HL-60 (cell line): ENCODE results near the gene IGSF9B.
A peak's percentile ranks its signal among the peaks of the same experiment; 100 is the strongest.

Experiments
- DNase-seq, 2 experiments: peaks; one replicate each; pipeline ENCODE4 v3.0.0-alpha.2; 2010 to 2020; ENCODE audit warnings: low read depth in 1 of 2, low spot score in 1 of 2
- H3K27ac ChIP-seq: fragments of 250-450 bp; sonication (Bioruptor Pico); replicated peaks from 2 replicates; pipeline ENCODE4 v1.5.1; 2020; ENCODE audit warnings: mild to moderate bottlenecking, moderate library complexity
- H3K27me3 ChIP-seq: fragments of 250-450 bp; sonication (Bioruptor Pico); 2 replicates; pipeline ENCODE4 v1.5.1; 2021; ENCODE audit warnings: mild to moderate bottlenecking, moderate library complexity; ENCODE audit not compliant: insufficient read depth, poor library complexity, severe bottlenecking
- H3K4me3 ChIP-seq: replicated peaks from 2 replicates; pipeline ENCODE4 v1.5.1; 2011; ENCODE audit warnings: mild to moderate bottlenecking, control low read depth, low read length; ENCODE audit not compliant: insufficient read depth
- GABPA ChIP-seq: IDR thresholded peaks from 2 replicates; pipeline ENCODE4 v1.6.1; 2012; ENCODE audit warnings: low read depth
- POLR2AphosphoS5 ChIP-seq: IDR thresholded peaks from 2 replicates; pipeline ENCODE4 v1.6.1; 2012; ENCODE audit warnings: low read depth
- SPI1 ChIP-seq: IDR thresholded peaks from 2 replicates; pipeline ENCODE4 v1.6.1; 2012; ENCODE audit warnings: low read depth, mild to moderate bottlenecking, borderline replicate concordance
- TF ChIP-seq, protein P1 (sequence below): IDR thresholded peaks from one replicate; pipeline ENCODE4 v1.5.1; 2011; ENCODE audit warnings: low read length, control low read depth, inconsistent platforms; ENCODE audit not compliant: insufficient read depth
- TF ChIP-seq, protein P2 (sequence below): IDR thresholded peaks from 2 replicates; pipeline ENCODE4 v1.6.1; 2012; ENCODE audit warnings: low read depth; ENCODE audit not compliant: insufficient replicate concordance

Gene IGSF9B

DNA sequence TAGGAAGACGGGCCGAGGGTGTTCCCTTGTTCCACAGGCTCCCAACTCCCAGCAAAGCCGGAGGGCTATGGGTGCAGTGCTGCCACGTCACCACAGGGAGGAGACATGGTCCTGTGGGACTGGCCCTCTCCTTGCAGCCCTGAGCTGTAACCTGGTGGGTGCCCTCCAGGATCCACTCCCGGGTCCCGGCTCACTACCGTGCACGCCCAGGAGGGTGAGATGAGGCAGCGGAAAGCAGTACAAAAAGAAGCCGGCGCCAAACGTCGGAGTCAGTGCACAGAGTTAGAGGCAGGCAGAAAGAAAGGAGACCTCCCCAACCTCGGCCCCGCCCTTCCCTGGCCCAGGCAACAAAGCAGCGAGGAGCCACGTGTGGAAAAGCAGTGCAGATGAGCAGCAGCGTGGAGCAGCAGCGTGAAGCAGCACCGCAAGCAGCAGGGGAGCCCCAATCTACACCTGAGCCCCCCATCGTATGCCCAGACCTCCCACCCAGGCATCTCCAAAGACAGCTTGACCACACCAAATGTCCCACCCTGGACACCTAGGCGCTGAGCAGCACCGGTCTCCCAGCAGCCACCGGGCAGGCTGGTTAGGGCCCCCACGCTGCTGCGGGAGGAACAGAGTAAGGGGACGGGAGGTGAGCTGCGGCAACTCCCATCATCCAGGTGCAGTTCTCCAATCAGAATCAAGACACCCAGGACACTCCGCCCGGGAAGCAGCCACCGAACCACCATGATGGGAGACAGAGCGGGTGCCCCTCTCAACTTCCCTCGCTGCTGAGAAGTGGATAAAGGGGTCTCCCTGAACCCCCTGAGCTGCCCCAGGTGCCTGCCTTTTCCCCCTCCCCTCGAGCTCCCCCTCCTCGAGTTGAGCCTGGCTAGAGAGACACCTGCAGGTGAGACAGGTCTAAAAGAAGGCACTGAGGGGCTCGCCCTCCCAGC lies 28.8 kb downstream of the IGSF9B start:
- H3K27me3 ChIP-seq, result no peaks in the 10 kb centered on the region
- H3K4me3 ChIP-seq, result no peak overlapping the region
- H3K27ac ChIP-seq, result no peak overlapping the region
- DNase-seq, result peak; percentile 10 to 52
- no peak for TF ChIP-seq SPI1
- TF ChIP-seq POLR2AphosphoS5, result no peak
- TF ChIP-seq, protein P1, sequence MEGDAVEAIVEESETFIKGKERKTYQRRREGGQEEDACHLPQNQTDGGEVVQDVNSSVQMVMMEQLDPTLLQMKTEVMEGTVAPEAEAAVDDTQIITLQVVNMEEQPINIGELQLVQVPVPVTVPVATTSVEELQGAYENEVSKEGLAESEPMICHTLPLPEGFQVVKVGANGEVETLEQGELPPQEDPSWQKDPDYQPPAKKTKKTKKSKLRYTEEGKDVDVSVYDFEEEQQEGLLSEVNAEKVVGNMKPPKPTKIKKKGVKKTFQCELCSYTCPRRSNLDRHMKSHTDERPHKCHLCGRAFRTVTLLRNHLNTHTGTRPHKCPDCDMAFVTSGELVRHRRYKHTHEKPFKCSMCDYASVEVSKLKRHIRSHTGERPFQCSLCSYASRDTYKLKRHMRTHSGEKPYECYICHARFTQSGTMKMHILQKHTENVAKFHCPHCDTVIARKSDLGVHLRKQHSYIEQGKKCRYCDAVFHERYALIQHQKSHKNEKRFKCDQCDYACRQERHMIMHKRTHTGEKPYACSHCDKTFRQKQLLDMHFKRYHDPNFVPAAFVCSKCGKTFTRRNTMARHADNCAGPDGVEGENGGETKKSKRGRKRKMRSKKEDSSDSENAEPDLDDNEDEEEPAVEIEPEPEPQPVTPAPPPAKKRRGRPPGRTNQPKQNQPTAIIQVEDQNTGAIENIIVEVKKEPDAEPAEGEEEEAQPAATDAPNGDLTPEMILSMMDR, result peak; percentile 69
- TF ChIP-seq GABPA, result no peak
- TF ChIP-seq, protein P2, sequence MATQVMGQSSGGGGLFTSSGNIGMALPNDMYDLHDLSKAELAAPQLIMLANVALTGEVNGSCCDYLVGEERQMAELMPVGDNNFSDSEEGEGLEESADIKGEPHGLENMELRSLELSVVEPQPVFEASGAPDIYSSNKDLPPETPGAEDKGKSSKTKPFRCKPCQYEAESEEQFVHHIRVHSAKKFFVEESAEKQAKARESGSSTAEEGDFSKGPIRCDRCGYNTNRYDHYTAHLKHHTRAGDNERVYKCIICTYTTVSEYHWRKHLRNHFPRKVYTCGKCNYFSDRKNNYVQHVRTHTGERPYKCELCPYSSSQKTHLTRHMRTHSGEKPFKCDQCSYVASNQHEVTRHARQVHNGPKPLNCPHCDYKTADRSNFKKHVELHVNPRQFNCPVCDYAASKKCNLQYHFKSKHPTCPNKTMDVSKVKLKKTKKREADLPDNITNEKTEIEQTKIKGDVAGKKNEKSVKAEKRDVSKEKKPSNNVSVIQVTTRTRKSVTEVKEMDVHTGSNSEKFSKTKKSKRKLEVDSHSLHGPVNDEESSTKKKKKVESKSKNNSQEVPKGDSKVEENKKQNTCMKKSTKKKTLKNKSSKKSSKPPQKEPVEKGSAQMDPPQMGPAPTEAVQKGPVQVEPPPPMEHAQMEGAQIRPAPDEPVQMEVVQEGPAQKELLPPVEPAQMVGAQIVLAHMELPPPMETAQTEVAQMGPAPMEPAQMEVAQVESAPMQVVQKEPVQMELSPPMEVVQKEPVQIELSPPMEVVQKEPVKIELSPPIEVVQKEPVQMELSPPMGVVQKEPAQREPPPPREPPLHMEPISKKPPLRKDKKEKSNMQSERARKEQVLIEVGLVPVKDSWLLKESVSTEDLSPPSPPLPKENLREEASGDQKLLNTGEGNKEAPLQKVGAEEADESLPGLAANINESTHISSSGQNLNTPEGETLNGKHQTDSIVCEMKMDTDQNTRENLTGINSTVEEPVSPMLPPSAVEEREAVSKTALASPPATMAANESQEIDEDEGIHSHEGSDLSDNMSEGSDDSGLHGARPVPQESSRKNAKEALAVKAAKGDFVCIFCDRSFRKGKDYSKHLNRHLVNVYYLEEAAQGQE, result no peak

DNA sequence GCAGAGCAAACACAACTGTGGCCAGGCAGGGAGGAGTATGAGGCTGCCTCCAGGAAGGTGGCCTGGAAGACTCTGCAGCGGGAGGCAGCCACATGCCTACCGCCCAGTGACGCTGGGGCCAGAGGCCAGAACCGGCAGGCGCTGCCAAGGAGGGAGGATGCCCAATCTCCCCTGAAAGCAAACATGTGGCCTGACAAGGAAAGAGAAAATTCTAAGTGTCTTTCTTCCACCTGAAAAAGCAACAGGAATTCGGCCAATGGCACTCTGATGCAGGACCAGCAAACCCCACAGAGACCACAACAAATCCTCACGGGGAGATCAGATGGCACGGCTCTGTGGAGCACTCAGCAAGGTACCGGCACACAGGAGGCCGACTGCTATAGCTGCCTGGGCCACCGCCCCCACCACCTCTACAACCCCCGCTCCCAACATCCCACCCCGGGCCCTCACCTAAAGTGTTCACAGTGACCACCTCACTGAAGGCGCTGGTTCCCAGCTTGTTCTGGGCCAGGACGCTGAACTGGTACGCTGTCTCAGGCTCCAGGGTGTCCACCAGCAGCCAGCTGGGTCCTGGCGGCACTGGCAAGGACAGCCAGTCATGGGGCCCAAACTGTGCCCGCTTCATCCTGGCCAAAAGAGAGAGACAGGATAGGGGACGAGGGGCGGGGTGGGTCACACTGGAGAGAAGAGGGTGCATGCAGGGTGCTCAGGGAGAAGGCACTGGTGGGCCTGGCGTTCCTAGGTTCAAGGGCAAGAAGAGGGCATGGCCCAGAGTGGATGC lies 30.1 kb downstream of the IGSF9B start:
- no peak overlapping the region for H3K4me3 ChIP-seq
- TF ChIP-seq GABPA, result no peak
- no peak for TF ChIP-seq SPI1
- TF ChIP-seq POLR2AphosphoS5, result no peak
- no peak overlapping the region for H3K27ac ChIP-seq
- H3K27me3 ChIP-seq, result no peaks in the 10 kb centered on the region
- no peak for DNase-seq

DNA sequence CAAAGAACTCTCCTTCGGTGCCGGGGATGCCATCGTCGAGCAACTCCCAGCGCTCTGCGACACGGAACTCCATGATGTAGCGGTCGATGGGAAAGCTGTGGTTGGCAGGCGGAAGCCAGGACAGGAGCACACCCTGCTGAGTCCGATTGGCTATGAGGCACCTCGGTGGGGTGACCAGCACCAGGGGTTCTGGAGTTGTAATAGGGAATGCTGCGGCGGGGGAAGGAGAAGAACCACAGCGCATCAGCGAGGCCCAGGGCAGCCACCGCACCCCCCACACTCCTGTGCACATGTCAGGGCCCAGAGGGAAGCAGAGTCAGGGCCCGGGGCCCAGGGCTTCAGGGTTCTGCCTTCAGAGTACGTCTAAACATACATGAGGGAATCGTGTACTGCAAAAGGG lies 31.0 kb downstream of the IGSF9B start:
- no peak overlapping the region for H3K4me3 ChIP-seq
- no peak for DNase-seq
- TF ChIP-seq, protein P1, result no peak
- TF ChIP-seq POLR2AphosphoS5 (no peak), GABPA (no peak), SPI1 (no peak)
- TF ChIP-seq, protein P2, result no peak
- H3K27ac ChIP-seq, result no peak overlapping the region
- no peaks in the 10 kb centered on the region for H3K27me3 ChIP-seq

GRCh38 chr11:133924661-133925060 lies 32.1 kb downstream of the IGSF9B start:
- Histone ChIP-seq H3K27me3 (no peaks in the 10 kb centered on the region), H3K27ac (no peak overlapping the region), H3K4me3 (no peak overlapping the region)
- TF ChIP-seq SPI1, result no peak
- no peak for TF ChIP-seq GABPA
- TF ChIP-seq, protein P1, result no peak
- TF ChIP-seq POLR2AphosphoS5, result no peak
- TF ChIP-seq, protein P2, result no peak
- DNase-seq, result no peak
